HG02938 (cell line): ENCODE measurements around the gene OR52E1.
"Not testable (repeated sequence)": the region's sequence is repeated elsewhere in the genome, so short reads cannot be mapped to it uniquely, and the experiment has no call there.

Experiments used
- ATAC-seq: cut with Tn5 transposase; IDR thresholded peaks from one replicate; pipeline ENCODE4 v1.9.1; 2021; ENCODE audit warnings: mild to moderate bottlenecking, moderate library complexity; ENCODE audit not compliant: unreplicated experiment

The OR52E1 gene

DNA sequence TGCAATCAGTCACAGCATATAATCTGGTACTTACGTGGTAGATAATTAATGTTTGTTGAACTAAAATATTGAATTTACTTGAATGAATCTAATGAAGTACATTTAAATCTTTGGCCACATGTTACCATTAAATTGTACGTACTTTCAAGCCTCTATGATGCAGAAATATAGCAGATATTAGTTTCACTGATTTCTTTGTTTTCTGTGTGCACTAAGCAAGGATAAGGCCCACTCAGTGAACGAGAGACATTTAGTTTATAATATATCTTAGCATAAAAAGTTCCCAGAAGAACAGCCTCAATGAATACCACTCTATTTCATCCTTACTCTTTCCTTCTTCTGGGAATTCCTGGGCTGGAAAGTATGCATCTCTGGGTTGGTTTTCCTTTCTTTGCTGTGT, at the start of gene OR52E1:
Gene OR52E1, plus strand, starts transcription at position 301 of the 400 bp plus-strand sequence.
- ATAC-seq = no peak

GRCh38 chr11:5021996-5022395, 47.4 kb upstream of the OR52E1 start:
- no peak for ATAC-seq

DNA sequence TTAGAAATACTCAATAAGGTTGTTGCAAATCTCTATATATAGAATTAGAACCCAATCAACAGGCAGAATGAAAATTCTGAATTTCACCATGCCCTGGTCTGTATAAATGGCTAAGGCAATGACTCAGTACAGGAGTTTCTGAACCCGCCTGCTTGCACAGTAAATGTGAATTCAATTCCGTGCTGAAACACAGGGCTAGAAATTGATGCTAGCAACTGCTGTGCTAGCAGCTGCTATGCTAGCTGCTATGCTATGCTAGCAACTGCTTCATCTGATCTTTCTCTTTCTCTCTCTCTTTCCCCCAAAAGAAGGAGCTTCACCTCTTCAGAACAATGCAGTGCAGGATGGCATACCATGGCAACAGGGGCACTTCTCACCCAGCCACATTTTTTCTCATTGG, 32.7 kb upstream of the OR52E1 start:
- no peak for ATAC-seq

- ATAC-seq = no peak
Observed at GRCh38 chr11:5037926-5038325, 31.4 kb upstream of the OR52E1 start.

- ATAC-seq = no peak
Observed at GRCh38 chr11:5038341-5038740, 31.0 kb upstream of the OR52E1 start.

DNA sequence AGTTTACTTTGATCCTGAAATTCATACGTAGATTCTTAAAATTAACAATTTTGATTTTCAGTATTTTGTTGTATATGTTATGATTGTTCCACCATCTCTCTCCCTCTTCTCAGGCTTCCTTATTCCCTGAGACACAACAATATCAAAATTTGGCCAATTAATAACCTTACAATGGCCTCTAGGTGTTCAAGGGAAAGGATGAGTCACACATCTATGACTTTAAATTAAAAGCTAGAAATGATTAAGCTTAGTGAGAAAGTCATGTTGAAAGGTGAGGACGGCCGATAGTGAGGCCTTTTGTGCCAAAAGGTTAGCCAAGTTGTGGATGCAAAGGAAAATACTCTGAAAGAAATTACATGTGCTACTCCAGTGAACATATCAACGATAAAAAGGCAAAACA, 28.5 kb upstream of the OR52E1 start:
- no peak for ATAC-seq

GRCh38 chr11:5042091-5042490, 27.3 kb upstream of the OR52E1 start:
- no peak for ATAC-seq

DNA sequence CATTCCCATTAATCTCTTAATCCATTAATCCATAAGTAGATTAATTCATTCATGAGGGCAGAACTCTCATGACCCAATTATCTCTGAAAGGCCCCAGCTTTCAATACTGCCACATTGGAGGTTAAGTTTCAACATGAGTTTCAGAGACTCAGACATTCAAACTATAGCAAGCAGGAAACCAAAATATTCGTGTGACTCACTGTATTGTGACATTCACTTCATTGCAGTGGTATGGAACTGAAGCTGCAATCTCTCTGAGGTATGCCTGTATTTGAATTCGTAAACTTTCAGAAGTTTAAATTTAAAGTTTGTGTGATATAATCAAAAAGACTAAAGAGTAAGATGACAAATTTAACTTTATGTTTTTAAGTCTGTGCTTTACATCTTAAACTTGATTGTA, 26.0 kb upstream of the OR52E1 start:
- no peak for ATAC-seq

DNA sequence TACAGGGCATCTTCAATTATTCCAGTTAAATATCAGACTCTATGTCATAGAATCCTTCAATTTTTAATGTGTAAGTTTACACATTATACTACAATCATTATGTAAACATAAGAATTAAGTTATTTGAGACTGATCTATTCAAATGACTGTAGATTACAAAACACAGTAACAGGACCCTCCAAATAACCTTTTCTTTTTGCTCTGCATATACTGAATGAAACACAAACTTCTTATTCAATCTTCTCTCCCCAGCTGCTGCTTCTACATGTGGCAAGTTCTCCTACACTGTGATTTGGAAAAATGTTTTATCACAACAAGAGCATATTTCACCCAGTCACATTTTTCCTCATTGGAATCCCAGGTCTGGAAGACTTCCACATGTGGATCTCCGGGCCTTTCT, 23.1 kb upstream of the OR52E1 start, which contains the start of gene OR52J3:
Gene OR52J3, plus strand, starts transcription at position 301 of the 400 bp plus-strand sequence. Its CDS starts 0 bp downstream, at position 301.
- no peak for ATAC-seq

- no peak for ATAC-seq
Observed at GRCh38 chr11:5046754-5047330, 22.5 kb upstream of the OR52E1 start.

DNA sequence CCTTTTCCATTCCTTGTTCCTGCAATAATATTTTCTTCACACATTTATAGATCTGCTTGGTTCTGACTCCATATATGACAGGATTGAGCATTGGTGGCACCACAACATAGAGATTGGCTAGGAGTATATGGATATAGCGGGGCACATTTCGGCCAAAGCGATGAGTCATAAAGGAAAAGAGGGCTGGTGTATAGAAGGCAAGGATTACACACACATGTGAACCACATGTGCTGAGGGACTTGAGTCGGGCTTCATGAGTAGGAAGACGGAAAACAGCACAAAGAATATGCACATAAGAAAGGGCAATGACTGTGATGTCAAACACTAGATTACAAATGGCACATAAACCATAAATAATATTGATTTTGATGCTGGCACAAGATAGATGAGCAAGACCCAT, 10.7 kb upstream of the OR52E1 start:
- not testable (repeated sequence) for ATAC-seq

DNA sequence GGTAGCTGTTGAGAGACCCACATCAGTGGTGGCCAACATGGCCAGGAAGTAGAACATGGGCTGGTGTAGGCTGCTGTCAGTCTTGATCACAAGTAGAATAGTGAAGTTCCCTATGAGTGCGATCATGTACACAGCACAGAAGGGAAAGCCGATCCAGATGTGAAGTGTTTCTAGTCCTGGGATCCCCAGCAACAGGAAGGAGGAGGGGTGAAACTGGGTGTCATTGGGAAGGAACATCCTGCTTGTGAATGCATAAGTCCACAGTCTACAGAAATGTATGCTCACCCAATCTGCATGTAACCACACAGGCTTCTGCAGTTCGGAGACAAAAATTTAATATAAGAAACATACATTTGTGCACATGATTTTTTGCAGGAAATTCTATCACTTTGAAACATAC, 10.0 kb upstream of the OR52E1 start, which contains the start of gene OR52E2:
Gene OR52E2, minus strand, starts transcription at position 237 of the 400 bp plus-strand sequence. Its CDS starts 0 bp downstream, at position 237.
- ATAC-seq = no peak

DNA sequence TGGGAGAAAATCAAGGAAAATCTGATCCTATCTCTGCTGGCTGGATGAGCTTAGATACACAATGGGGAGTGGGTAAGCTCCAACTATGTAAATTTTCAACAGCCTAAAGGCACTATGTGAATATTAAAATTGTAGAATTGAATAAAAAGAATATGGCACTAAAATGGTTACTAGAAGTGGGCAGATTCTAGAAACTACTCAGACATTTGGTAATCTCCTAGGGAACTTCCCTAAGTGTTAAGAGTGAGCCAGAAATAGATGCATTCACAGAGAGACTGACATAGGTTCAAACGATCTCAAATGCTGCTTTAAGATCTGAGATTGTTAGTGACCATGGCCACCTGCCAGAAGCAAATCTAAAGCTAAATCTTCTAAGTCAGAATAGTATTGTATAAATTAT, 4.3 kb upstream of the OR52E1 start:
- no peak for ATAC-seq

- no peak for ATAC-seq
Observed at GRCh38 chr11:5071799-5072198, 2.4 kb downstream of the OR52E1 start.

DNA sequence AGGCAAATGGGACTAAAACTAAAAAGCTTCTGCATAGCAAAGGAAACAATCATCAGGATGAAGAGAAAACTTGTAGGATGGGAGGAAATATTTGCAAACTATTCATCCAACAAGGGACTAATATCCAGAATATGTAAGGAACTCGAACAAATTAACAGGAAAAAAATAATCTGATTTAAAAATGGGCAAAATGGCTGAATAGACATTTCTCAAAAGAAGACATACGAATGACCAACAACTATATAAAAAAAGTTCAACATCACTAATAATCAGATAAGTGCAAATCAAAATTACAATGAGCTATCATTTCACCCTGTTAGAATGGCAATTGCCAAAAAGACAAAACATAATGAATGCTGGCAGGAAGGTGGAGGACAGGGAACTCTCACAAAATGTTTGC, 12.0 kb downstream of the OR52E1 start:
- ATAC-seq = no peak

DNA sequence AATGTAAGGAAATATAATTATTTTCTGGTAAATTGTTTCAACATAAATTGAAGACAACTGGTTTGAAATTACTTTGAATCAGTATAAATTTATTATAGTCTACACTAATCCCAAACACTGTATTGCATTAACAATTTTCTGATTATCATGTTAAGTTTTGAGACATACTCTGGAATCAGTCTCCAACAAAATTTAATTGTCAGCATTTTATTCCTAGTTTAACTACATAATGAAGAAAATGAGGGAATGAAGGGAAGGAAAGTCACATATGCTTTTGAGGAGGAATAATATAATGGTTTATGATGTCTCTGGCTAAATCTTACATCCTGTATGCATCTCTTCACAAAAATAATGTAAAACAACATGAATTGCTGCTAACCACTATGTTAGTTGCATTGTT, 14.2 kb downstream of the OR52E1 start:
- ATAC-seq = no peak

DNA sequence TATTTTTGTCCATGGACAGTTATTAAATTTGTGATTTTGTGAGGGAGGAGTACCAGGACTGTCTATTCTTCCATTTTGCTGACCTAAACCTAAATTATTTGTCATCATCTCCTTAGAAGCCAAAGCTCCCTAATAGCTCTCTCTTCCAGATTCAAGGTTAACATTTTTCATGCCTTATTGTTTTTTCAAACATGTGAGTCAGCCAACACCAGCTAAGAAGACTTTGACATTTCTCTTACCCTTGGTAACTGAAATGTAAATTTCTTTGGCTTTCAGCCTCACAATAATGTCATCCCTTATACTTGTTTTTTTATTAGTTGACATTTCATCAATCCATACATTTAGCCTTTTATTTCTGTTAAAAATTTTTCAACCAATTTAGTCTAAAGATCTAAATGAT, 19.2 kb downstream of the OR52E1 start:
- ATAC-seq = no peak

DNA sequence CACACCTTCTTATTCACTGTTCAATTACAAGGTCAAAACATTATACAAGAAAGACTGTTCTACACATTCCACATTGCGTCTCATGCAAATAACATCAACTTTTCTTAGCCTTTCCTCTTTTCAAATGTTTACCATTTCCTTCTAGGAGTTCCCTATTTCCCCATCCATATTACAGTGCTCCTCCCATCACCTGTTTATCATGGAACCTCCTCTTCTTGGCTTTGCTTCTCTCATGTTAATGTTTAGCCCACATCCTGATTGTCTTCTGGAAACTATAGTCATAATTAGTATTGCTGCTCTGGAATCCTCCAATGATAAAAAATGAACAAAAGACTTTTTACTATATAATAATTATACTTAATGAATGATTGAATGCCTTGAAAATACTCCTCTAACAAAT, 21.3 kb downstream of the OR52E1 start:
- ATAC-seq = no peak

- ATAC-seq = no peak
Observed at GRCh38 chr11:5092821-5093585, 23.6 kb downstream of the OR52E1 start.

- ATAC-seq = no peak
Observed at GRCh38 chr11:5096011-5096410, 26.6 kb downstream of the OR52E1 start.

- ATAC-seq = no peak
Observed at GRCh38 chr11:5102246-5102645, 32.9 kb downstream of the OR52E1 start.

- no peak for ATAC-seq
Observed at GRCh38 chr11:5103066-5103465, 33.7 kb downstream of the OR52E1 start.
